SK-N-SH (cell line): ENCODE measurements around the gene ELAVL2.

Source experiments
- CHD2 ChIP-seq: fragments of 150-350 bp; IDR thresholded peaks from 2 replicates; pipeline ENCODE4 v1.6.1; 2018; ENCODE audit warnings: low read length; ENCODE audit not compliant: partially characterized antibody
- CTCF ChIP-seq: fragments of 200-600 bp; sonication (generic); IDR thresholded peaks from 2 replicates; pipeline ENCODE4 v1.6.1; 2017; ENCODE audit warnings: antibody characterized with exemption, mild to moderate bottlenecking, moderate library complexity
- FOXJ3 ChIP-seq: sonication (generic); formaldehyde crosslinking; IDR thresholded peaks from 2 replicates; pipeline ENCODE4 v1.5.1; 2020; ENCODE audit warnings: mild to moderate bottlenecking, missing genetic modification reagents
- FOXM1 ChIP-seq: IDR thresholded peaks from 2 replicates; pipeline ENCODE4 v1.4.0; 2012; ENCODE audit warnings: low read depth, mild to moderate bottlenecking
- GABPA ChIP-seq: IDR thresholded peaks from 2 replicates; pipeline ENCODE4 v1.4.0; 2012; ENCODE audit warnings: low read depth, mild to moderate bottlenecking
- GATA2 ChIP-seq: sonication (generic); formaldehyde crosslinking; IDR thresholded peaks from 2 replicates; pipeline ENCODE4 v1.5.0; 2020; ENCODE audit warnings: mild to moderate bottlenecking, missing genetic modification reagents
- PBX3 ChIP-seq: IDR thresholded peaks from 2 replicates; pipeline ENCODE4; 2012
- POLR2AphosphoS5 ChIP-seq: IDR thresholded peaks from 2 replicates; pipeline ENCODE4 v1.6.1; 2012; ENCODE audit warnings: low read depth, low read length
- SIN3A ChIP-seq: IDR thresholded peaks from 2 replicates; pipeline ENCODE4 v1.6.1; 2012; ENCODE audit warnings: low read depth, mild to moderate bottlenecking, low read length, moderate library complexity, borderline replicate concordance
- TAF1 ChIP-seq: IDR thresholded peaks from 2 replicates; pipeline ENCODE4 v1.6.1; 2012; ENCODE audit warnings: low read depth, mild to moderate bottlenecking, low read length, moderate library complexity, borderline replicate concordance
- USF2 ChIP-seq: fragments of 150-350 bp; IDR thresholded peaks from 2 replicates; pipeline ENCODE4 v1.6.1; 2017; ENCODE audit warnings: antibody characterized with exemption, low read length, low read depth, borderline replicate concordance
- YY1 ChIP-seq: IDR thresholded peaks from 2 replicates; pipeline ENCODE4 v1.4.0; 2012; ENCODE audit warnings: low read depth, mild to moderate bottlenecking

GRCh38 chr9:23730364-23730763 is 95.7 kb downstream of the ELAVL2 start:
- no peak for TF ChIP-seq SIN3A
- no peak for TF ChIP-seq USF2
- no peak for TF ChIP-seq YY1
- TF ChIP-seq POLR2AphosphoS5, result no peak
- no peak for TF ChIP-seq CTCF
- TF ChIP-seq GATA2 (CRISPR knock-in tag), result no peak
- TF ChIP-seq GABPA, result no peak
- TF ChIP-seq CHD2, result no peak
- TF ChIP-seq FOXM1, result no peak
- TF ChIP-seq TAF1, result no peak
- TF ChIP-seq FOXJ3 (CRISPR knock-in tag), result no peak
- no peak for TF ChIP-seq PBX3
